GM18511 (cell line): Measurements from ENCODE around the gene ADAMTS4.

Experiments used
- ATAC-seq: cut with Tn5 transposase; IDR thresholded peaks from one replicate; pipeline ENCODE4 v1.9.1; 2021; ENCODE audit warnings: mild to moderate bottlenecking, moderate library complexity; ENCODE audit not compliant: unreplicated experiment

Gene ADAMTS4

GRCh38 chr1:161158316-161159010, 40.4 kb downstream of the ADAMTS4 start:
- ATAC-seq: no peak

GRCh38 chr1:161157867-161158266, 41.0 kb downstream of the ADAMTS4 start:
- no peak for ATAC-seq

- ATAC-seq: peak; percentile 92
Measured at GRCh38 chr1:161153682-161154337, 45.0 kb downstream of the ADAMTS4 start, which contains the start of gene UFC1. UFC1 (plus strand) TSS chr1:161153978; CDS start chr1:161153998, 20 bp downstream.

GRCh38 chr1:161153176-161153575, 45.7 kb downstream of the ADAMTS4 start:
- ATAC-seq: peak; percentile 13

GRCh38 chr1:161145832-161146231, 53.0 kb downstream of the ADAMTS4 start:
- ATAC-seq: no peak

- ATAC-seq: no peak
Measured at GRCh38 chr1:161140755-161141400, 58.0 kb downstream of the ADAMTS4 start.

- ATAC-seq: no peak
Measured at GRCh38 chr1:161139766-161140165, 59.1 kb downstream of the ADAMTS4 start.

GRCh38 chr1:161138431-161138830, 60.4 kb downstream of the ADAMTS4 start:
- ATAC-seq: no peak

GRCh38 chr1:161137881-161138280, 61.0 kb downstream of the ADAMTS4 start:
- no peak for ATAC-seq
